Measurements from ENCODE around the gene SRRM3.

- TF ChIP-seq CTCF (IDR thresholded peaks at IDR 0.05) = no peak
- TF ChIP-seq USF2 (IDR thresholded peaks at IDR 0.05) = no peak
- no peak for TF ChIP-seq MAX (IDR thresholded peaks at IDR 0.05)
- TF ChIP-seq ZFP36 (IDR thresholded peaks at IDR 0.05; ENCODE audit: borderline replicate concordance, partially characterized antibody) = no peak
- TF ChIP-seq POLR2A (IDR thresholded peaks at IDR 0.05; ENCODE audit: low read length) = no peak
- TF ChIP-seq RCOR1 (IDR thresholded peaks at IDR 0.05; ENCODE audit: low read depth, low read length) = no peak
- TF ChIP-seq FOSL2 (IDR thresholded peaks at IDR 0.05) = no peak
- TF ChIP-seq FOSL2 (CRISPR knock-in tag; IDR thresholded peaks at IDR 0.05) = no peak
- no peak for TF ChIP-seq SMC3 (IDR thresholded peaks at IDR 0.05)
- no peak for TF ChIP-seq CEBPB (IDR thresholded peaks at IDR 0.05)
- TF ChIP-seq SREBF2 (IDR thresholded peaks at IDR 0.05) = no peak
- TF ChIP-seq, protein P1, sequence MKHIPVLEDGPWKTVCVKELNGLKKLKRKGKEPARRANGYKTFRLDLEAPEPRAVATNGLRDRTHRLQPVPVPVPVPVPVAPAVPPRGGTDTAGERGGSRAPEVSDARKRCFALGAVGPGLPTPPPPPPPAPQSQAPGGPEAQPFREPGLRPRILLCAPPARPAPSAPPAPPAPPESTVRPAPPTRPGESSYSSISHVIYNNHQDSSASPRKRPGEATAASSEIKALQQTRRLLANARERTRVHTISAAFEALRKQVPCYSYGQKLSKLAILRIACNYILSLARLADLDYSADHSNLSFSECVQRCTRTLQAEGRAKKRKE (CRISPR knock-in tag; IDR thresholded peaks at IDR 0.05; ENCODE audit: low read depth) = no peak
- TF ChIP-seq, protein P2, sequence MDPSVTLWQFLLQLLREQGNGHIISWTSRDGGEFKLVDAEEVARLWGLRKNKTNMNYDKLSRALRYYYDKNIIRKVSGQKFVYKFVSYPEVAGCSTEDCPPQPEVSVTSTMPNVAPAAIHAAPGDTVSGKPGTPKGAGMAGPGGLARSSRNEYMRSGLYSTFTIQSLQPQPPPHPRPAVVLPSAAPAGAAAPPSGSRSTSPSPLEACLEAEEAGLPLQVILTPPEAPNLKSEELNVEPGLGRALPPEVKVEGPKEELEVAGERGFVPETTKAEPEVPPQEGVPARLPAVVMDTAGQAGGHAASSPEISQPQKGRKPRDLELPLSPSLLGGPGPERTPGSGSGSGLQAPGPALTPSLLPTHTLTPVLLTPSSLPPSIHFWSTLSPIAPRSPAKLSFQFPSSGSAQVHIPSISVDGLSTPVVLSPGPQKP (IDR thresholded peaks at IDR 0.05; ENCODE audit: low read depth, low read length) = no peak
- TF ChIP-seq JUN (IDR thresholded peaks at IDR 0.05) = no peak
- no peak for TF ChIP-seq RFX5 (IDR thresholded peaks at IDR 0.05)
Observed at GRCh38 chr7:76151932-76152331, 49.8 kb upstream of the SRRM3 start.
